Measurements from ENCODE around the gene SPRYD3. TPM values are rescaled to one million over a fixed set of nuclear protein-coding genes. Genes with fewer than 3 reads are reported as not detected.

The SPRYD3 gene
- total and polyA plus RNA-seq, 12 donors: 20.5 to 63.9 (median 47.4) TPM

DNA sequence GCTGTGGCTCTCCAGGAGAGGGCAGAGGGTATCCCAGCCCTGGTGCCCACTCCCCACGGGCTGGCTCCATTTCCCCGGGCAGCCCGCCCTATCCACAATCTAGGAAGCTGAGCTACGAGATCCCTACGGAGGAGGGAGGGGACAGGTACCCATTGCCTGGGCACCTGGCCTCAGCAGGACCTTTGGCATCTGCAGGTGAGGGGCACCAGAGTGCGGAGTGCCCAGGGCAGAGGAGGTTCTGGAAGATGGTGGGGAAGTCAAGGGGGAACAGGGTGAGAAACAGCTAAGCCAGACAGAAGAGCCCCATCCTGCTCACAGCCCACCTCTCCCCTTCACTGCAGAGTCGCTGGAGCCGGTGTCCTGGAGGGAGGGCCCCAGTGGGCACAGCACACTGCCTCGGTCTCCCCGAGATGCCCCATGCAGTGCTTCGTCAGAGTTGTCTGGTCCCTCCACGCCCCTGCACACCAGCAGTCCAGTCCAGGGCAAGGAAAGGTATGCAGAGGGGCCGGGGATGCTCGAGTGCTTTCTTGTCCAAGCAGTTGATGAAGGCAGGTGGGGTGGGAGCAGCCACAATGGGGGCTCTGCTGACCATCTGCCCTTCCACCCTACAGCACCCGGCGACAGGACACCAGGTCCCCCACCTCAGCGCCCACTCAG is 19.0 kb downstream of the SPRYD3 start:
- TF ChIP-seq, protein P1, sequence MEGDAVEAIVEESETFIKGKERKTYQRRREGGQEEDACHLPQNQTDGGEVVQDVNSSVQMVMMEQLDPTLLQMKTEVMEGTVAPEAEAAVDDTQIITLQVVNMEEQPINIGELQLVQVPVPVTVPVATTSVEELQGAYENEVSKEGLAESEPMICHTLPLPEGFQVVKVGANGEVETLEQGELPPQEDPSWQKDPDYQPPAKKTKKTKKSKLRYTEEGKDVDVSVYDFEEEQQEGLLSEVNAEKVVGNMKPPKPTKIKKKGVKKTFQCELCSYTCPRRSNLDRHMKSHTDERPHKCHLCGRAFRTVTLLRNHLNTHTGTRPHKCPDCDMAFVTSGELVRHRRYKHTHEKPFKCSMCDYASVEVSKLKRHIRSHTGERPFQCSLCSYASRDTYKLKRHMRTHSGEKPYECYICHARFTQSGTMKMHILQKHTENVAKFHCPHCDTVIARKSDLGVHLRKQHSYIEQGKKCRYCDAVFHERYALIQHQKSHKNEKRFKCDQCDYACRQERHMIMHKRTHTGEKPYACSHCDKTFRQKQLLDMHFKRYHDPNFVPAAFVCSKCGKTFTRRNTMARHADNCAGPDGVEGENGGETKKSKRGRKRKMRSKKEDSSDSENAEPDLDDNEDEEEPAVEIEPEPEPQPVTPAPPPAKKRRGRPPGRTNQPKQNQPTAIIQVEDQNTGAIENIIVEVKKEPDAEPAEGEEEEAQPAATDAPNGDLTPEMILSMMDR (IDR thresholded peaks at IDR 0.05): no peak
- H3K27me3 ChIP-seq: no peaks in the 10 kb centered on the region
- intact Hi-C loops (cut with DNase I): loop anchor here in 1 of 10 donors (5.0 to 10.0 kb wide), 2 partner anchors 37 to 135 kb away; partner anchors contain the start of gene IGFBP6
- H3K4me3 ChIP-seq: no peak overlapping the region
- peaks cover 3 to 100% (median 76%) of the 10 kb centered on the region in 9 donors for H3K36me3 ChIP-seq
- ATAC-seq (no peak), DNase-seq (no peak)
- peaks cover 46 to 99% (median 70%) of the 10 kb centered on the region in 9 donors for H3K4me1 ChIP-seq
- WGBS, 2 donors: 81 to 91% methylated on average over 17 of the region's 17 CpGs
- peak overlapping the region in 9 of 10 donors; percentile 17 to 88 (median 58) for H3K27ac ChIP-seq
- no peaks in the 10 kb centered on the region for H3K9me3 ChIP-seq

- intact Hi-C loops (cut with DNase I): loop anchor here in 1 of 10 donors (5.0 to 10.0 kb wide), 2 partner anchors 38 to 135 kb away; partner anchors contain the start of gene IGFBP6
- DNase-seq: no peak
- H3K27ac ChIP-seq: peak overlapping the region in 7 of 10 donors; percentile 17 to 88 (median 65)
- ATAC-seq: peak in 1 of 8 donors; percentile 0
- no peaks in the 10 kb centered on the region for H3K27me3 ChIP-seq
- no peaks in the 10 kb centered on the region for H3K9me3 ChIP-seq
- peaks cover 3 to 100% (median 70%) of the 10 kb centered on the region in 9 donors for H3K36me3 ChIP-seq
- H3K4me1 ChIP-seq: peaks cover 47 to 99% (median 71%) of the 10 kb centered on the region in 9 donors
- TF ChIP-seq, protein P1 (IDR thresholded peaks at IDR 0.05): no peak
- WGBS, 2 donors: 91 to 93% methylated on average over 24 of the region's 24 CpGs
- no peak overlapping the region for H3K4me3 ChIP-seq
Observed at GRCh38 chr12:53059434-53060063, 19.6 kb downstream of the SPRYD3 start.

DNA sequence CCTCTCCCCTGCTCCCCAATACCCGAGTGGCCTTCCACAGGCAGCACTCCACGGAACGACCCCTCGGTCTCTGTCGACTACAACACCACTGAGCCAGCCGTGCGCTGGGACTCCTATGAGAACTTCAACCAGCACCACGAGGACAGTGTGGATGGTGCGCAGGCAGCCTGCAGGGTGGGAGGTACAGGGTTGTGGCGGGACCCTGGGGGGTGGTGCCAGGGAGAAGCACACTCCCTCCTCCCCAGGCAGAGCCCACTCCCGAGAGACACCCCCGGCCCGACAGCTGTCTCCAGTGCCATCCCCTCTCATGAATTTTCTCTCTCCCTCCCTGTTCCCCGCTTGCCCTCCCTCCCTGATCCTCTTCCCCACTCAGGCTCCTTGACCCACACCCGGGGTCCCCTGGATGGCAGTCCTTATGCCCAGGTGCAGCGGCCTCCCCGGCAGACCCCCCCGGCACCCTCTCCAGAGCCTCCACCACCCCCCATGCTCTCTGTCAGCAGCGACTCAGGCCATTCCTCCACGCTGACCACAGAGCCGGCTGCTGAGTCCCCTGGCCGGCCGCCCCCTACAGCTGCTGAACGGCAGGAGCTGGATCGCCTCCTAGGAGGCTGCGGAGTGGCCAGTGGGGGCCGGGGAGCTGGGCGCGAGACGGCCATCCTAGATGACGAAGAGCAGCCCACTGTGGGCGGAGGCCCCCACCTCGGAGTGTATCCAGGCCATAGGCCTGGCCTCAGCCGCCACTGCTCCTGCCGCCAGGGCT is 20.3 kb downstream of the SPRYD3 start:
- intact Hi-C loops (cut with DNase I): no loop called here
- TF ChIP-seq, protein P1 (IDR thresholded peaks at IDR 0.05): no peak
- H3K27me3 ChIP-seq: no peaks in the 10 kb centered on the region
- H3K27ac ChIP-seq: peak overlapping the region in 6 of 10 donors; percentile 2 to 100 (median 58)
- DNase-seq (no peak), ATAC-seq (peak in 1 of 8 donors; percentile 0)
- H3K4me1 ChIP-seq: peaks cover 45 to 99% (median 71%) of the 10 kb centered on the region in 9 donors
- H3K36me3 ChIP-seq: peaks cover 3 to 98% (median 69%) of the 10 kb centered on the region in 9 donors
- WGBS, 2 donors: 79 to 82% methylated on average over 35 of the region's 35 CpGs
- H3K4me3 ChIP-seq: no peak overlapping the region
- no peaks in the 10 kb centered on the region for H3K9me3 ChIP-seq
